ENCODE data around the gene SLC27A2. TPM values are rescaled to one million over a fixed set of nuclear protein-coding genes. Genes with fewer than 3 reads are reported as not detected.

Gene SLC27A2
- total and polyA plus RNA-seq, 2 donors (not counting 1 experiment from before 2014, with no cell fraction given): 0.49 to 0.66 TPM

DNA sequence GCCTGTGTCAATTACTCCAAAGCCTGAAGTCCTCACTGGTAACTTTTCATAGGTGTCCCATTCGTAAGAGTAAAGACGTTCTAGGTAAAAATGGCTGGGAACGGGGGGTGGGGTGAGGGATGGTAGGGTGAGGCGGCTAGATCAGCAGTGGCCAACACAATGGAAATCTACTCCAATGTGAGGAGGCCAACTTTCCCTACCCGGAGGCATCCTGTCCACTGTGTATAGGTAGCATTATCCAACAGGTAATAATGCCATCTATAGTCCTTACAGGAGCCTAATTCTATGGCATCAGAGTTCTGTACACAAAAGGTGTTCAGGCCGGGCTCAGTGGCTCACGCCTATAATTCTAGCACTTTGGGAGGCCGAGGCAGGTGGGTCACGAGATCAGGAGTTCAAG is 54.4 kb downstream of the SLC27A2 start:
- Histone ChIP-seq H3K4me2 (ENCODE audit: extremely low read depth, insufficient read depth, low read length) (no peak overlapping the region), H3K9me3 (ENCODE audit: control insufficient read depth, insufficient read depth, low read depth, low read length) (no peaks in the 10 kb centered on the region), H3K36me3 (ENCODE audit: control insufficient read depth, insufficient read depth, low read length) (no peaks in the 10 kb centered on the region), H4K20me1 (ENCODE audit: control insufficient read depth, extremely low read depth, insufficient read depth, low read length) (no peaks in the 10 kb centered on the region), H3K27me3 (ENCODE audit: control insufficient read depth, insufficient read depth, low read length) (no peaks in the 10 kb centered on the region), H3K4me3 (replicated peaks in 1 of 4; ENCODE audit: control extremely low read depth in 1 of 4, insufficient read depth in 1 of 4, low read depth in 3 of 4, low read length in 4 of 4) (no peak overlapping the region), H3K27ac (ENCODE audit: insufficient read depth, low read length) (no peak overlapping the region), H2AFZ (ENCODE audit: low read length) (no peak overlapping the region), H3K9ac (ENCODE audit: insufficient read depth, low read length) (no peak overlapping the region), H3K4me1 (ENCODE audit: control insufficient read depth, extremely low read depth, insufficient read depth, low read length) (no peaks in the 10 kb centered on the region), H3K79me2 (ENCODE audit: control insufficient read depth, insufficient read depth, low read length) (no peaks in the 10 kb centered on the region)
- DNase-seq (ENCODE audit: low read depth in 2 of 2): no peak
- no peak for TF ChIP-seq EZH2 (IDR thresholded peaks at IDR 0.05; ENCODE audit: low read length, missing control alignments)
- TF ChIP-seq, protein P1, sequence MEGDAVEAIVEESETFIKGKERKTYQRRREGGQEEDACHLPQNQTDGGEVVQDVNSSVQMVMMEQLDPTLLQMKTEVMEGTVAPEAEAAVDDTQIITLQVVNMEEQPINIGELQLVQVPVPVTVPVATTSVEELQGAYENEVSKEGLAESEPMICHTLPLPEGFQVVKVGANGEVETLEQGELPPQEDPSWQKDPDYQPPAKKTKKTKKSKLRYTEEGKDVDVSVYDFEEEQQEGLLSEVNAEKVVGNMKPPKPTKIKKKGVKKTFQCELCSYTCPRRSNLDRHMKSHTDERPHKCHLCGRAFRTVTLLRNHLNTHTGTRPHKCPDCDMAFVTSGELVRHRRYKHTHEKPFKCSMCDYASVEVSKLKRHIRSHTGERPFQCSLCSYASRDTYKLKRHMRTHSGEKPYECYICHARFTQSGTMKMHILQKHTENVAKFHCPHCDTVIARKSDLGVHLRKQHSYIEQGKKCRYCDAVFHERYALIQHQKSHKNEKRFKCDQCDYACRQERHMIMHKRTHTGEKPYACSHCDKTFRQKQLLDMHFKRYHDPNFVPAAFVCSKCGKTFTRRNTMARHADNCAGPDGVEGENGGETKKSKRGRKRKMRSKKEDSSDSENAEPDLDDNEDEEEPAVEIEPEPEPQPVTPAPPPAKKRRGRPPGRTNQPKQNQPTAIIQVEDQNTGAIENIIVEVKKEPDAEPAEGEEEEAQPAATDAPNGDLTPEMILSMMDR (conservative IDR thresholded peaks at IDR 0.05 in 1 of 2, IDR thresholded peaks at IDR 0.05 in 1 of 2; ENCODE audit: low read depth in 1 of 2, low read length in 2 of 2): no peak

DNA sequence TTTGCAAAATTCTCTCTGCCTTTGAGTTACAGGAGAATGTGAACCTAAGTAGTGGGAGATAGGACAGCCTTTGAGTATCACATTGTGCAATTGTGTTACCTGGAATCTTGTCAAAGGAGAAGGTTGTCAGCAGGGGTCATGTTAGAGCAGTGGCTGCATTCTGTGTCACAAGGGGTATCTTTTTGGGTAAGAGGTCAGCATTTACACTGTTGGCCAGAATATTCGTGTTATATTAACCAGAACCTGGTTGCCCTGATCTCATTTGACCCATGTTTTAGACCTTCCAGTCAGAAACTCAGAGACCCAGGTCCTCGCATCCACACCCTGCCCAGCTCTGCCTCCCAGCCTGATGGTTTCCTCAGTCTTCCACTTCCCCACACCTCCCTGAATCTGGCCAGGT is 56.3 kb downstream of the SLC27A2 start:
- Histone ChIP-seq H2AFZ (ENCODE audit: low read length) (no peak overlapping the region), H3K79me2 (ENCODE audit: control insufficient read depth, insufficient read depth, low read length) (no peaks in the 10 kb centered on the region), H4K20me1 (ENCODE audit: control insufficient read depth, extremely low read depth, insufficient read depth, low read length) (no peaks in the 10 kb centered on the region), H3K4me2 (ENCODE audit: extremely low read depth, insufficient read depth, low read length) (no peak overlapping the region), H3K9ac (ENCODE audit: insufficient read depth, low read length) (no peak overlapping the region), H3K27ac (ENCODE audit: insufficient read depth, low read length) (no peak overlapping the region), H3K27me3 (ENCODE audit: control insufficient read depth, insufficient read depth, low read length) (no peaks in the 10 kb centered on the region), H3K4me3 (replicated peaks in 1 of 4; ENCODE audit: control extremely low read depth in 1 of 4, insufficient read depth in 1 of 4, low read depth in 3 of 4, low read length in 4 of 4) (no peak overlapping the region), H3K36me3 (ENCODE audit: control insufficient read depth, insufficient read depth, low read length) (no peaks in the 10 kb centered on the region), H3K9me3 (ENCODE audit: control insufficient read depth, insufficient read depth, low read depth, low read length) (no peaks in the 10 kb centered on the region), H3K4me1 (ENCODE audit: control insufficient read depth, extremely low read depth, insufficient read depth, low read length) (no peaks in the 10 kb centered on the region)
- TF ChIP-seq, protein P1 (conservative IDR thresholded peaks at IDR 0.05 in 1 of 2, IDR thresholded peaks at IDR 0.05 in 1 of 2; ENCODE audit: low read depth in 1 of 2, low read length in 2 of 2): no peak
- TF ChIP-seq EZH2 (IDR thresholded peaks at IDR 0.05; ENCODE audit: low read length, missing control alignments): no peak
- DNase-seq (ENCODE audit: low read depth in 2 of 2): no peak

DNA sequence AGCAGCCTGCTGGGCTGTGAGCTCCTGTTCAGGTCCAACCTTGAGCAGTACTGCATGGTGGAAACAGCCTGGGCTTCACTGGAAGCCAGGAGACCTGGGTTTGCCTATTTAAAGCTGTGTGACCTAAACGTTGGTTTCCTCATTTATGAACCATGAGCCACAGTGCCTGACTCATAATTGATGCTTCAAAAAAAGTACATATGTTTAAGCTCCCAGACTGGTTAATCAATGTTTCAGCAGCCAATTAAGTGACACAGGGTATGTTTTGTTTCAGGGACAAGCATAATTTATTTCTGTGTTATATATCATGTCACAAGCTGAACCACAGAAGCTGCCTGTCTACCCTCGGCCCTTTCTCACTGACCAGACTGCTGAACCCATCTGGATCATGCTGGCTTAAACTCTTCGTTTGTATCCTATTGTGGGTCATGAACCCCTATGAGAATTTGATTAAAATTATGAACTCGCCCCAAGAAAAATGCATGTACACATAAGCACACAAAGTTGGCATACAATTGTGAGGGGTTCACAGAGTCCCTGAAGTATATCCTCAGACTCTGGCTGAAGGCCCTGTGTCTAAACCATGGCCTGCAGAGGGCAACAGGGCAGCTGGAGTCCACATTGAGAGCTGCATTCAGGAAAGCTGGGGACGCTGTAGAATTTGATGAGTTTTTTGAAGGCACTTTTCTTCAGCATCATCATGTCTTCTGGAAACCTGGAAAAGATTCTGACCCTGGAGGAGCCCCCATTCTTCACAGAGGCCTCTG is 59.9 kb downstream of the SLC27A2 start:
- no peak overlapping the region for H3K9ac ChIP-seq (ENCODE audit: insufficient read depth, low read length)

More for the DNA sequence above, 59.9 kb downstream of the SLC27A2 start:
- no peak overlapping the region for H3K4me3 ChIP-seq (replicated peaks in 1 of 4; ENCODE audit: control extremely low read depth in 1 of 4, insufficient read depth in 1 of 4, low read depth in 3 of 4, low read length in 4 of 4)
- peak; percentile 43 to 73 for DNase-seq (ENCODE audit: low read depth in 2 of 2)
- TF ChIP-seq, protein P1 (conservative IDR thresholded peaks at IDR 0.05 in 1 of 2, IDR thresholded peaks at IDR 0.05 in 1 of 2; ENCODE audit: low read depth in 1 of 2, low read length in 2 of 2): no peak
- no peak for TF ChIP-seq EZH2 (IDR thresholded peaks at IDR 0.05; ENCODE audit: low read length, missing control alignments)
- no peaks in the 10 kb centered on the region for H4K20me1 ChIP-seq (ENCODE audit: control insufficient read depth, extremely low read depth, insufficient read depth, low read length)
- no peak overlapping the region for H2AFZ ChIP-seq (ENCODE audit: low read length)
- no peaks in the 10 kb centered on the region for H3K9me3 ChIP-seq (ENCODE audit: control insufficient read depth, insufficient read depth, low read depth, low read length)
- no peak overlapping the region for H3K4me2 ChIP-seq (ENCODE audit: extremely low read depth, insufficient read depth, low read length)
- H3K36me3 ChIP-seq (ENCODE audit: control insufficient read depth, insufficient read depth, low read length): no peaks in the 10 kb centered on the region
- no peaks in the 10 kb centered on the region for H3K79me2 ChIP-seq (ENCODE audit: control insufficient read depth, insufficient read depth, low read length)
- no peaks in the 10 kb centered on the region for H3K4me1 ChIP-seq (ENCODE audit: control insufficient read depth, extremely low read depth, insufficient read depth, low read length)
- no peak overlapping the region for H3K27ac ChIP-seq (ENCODE audit: insufficient read depth, low read length)
- H3K27me3 ChIP-seq (ENCODE audit: control insufficient read depth, insufficient read depth, low read length): no peaks in the 10 kb centered on the region
